Measurements from ENCODE around the gene DAND5. TPM values are rescaled to one million over a fixed set of nuclear protein-coding genes. Genes with fewer than 3 reads are reported as not detected.

Gene DAND5
- total and polyA plus RNA-seq, 9 of the 15 experiments (the other 6 are each of a cell fraction or from before 2014, with no cell fraction given): 0.22 to 0.83 (median 0.60) TPM

DNA sequence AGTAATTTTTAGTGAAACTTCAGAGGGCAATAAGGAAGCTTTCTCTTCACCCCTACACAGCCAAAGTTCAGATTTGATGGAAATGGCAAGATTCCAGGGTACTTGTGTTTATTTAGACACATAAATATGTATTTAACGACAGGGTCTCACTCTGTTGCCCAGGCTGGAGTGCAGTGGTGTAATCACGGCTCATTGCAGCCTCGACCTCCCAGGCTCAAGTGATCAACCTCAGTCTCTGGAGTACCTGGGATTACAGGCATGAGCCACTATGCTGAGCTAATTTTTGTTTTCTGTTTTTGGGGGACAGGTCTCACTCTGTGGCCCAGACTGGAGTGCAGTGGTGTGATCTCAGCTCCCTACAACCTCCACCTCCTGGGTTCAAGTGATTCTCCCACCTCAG is 48.3 kb upstream of the DAND5 start:
- H3K9me3 ChIP-seq (replicated peaks; ENCODE audit: control insufficient read depth, insufficient read depth, low read depth, low read length): no peaks in the 10 kb centered on the region
- BruUV-seq (replicated peaks): no TSS peak
- no peak overlapping the region for H2AFZ ChIP-seq (ENCODE audit: low read depth, low read length)
- intact Hi-C loops (cut with micrococcal nuclease) (no loop called here), in situ Hi-C loops (cut with MboI) (no loop called here)
- peaks cover 4 to 31% of the 10 kb centered on the region in 2 experiments; a peak in 3 of 5 replicates for H3K4me1 ChIP-seq (replicated peaks in 1 of 2; ENCODE audit: control insufficient read depth in 2 of 2, insufficient read depth in 2 of 2, low read length in 2 of 2)
- FAIRE-seq (no peak), ATAC-seq (no peak), DNase-seq (ENCODE audit: extremely low read depth in 1 of 4, low spot score in 3 of 4) (no peak)
- no peaks in the 10 kb centered on the region for H3K27me3 ChIP-seq (ENCODE audit: control insufficient read depth in 2 of 2, insufficient read depth in 2 of 2, low read length in 2 of 2)
- CTCF ChIA-PET (ENCODE audit: low intra/inter-chr PET ratio): no interaction called here
- H3K4me3 ChIP-seq: no peak overlapping the region
- H3K79me2 ChIP-seq (ENCODE audit: control insufficient read depth, insufficient read depth, low read length): no peaks in the 10 kb centered on the region
- POLR2A ChIA-PET: interaction anchor here (0.6 to 3.0 kb wide), 11 partner anchors 12 to 49 kb away, joined by 3 to 10 read pairs (median 4); partner anchors contain the start of genes FARSA and GCDH
- H4K20me1 ChIP-seq (replicated peaks; ENCODE audit: control insufficient read depth, insufficient read depth, low read length): no peaks in the 10 kb centered on the region
- 42% methylated on average over 3 of the region's 3 CpGs for WGBS (ENCODE audit: insufficient coverage, low coverage, missing lambda C conversion rate)
- peak overlapping the region; percentile 25; the same call in 1 of the 3 replicates for H3K27ac ChIP-seq (ENCODE audit: extremely low read depth, low read depth, low read length)
- H3K9ac ChIP-seq (ENCODE audit: insufficient read depth in 1 of 2, low read depth in 2 of 2, low read length in 2 of 2): no peak overlapping the region
- peaks cover 39% of the 10 kb centered on the region; the same call in 2 of the 3 replicates for H3K36me3 ChIP-seq (ENCODE audit: control insufficient read depth, insufficient read depth, low read length)
- H3K4me2 ChIP-seq (ENCODE audit: insufficient read depth, low read length): no peak overlapping the region
- TF ChIP-seq ZNF121 (CRISPR knock-in tag; conservative IDR thresholded peaks at IDR 0.05) (peak; percentile 88), POLR2A (conservative IDR thresholded peaks at IDR 0.05) (peak; percentile 57), SUPT5H (IDR thresholded peaks at IDR 0.05) (peak; percentile 63; the same call in 1 of the 2 replicates), SMAD3 (CRISPR knock-in tag; conservative IDR thresholded peaks at IDR 0.05) (no peak)
- no peaks in the 10 kb centered on the region for H3K9me1 ChIP-seq (ENCODE audit: control insufficient read depth, insufficient read depth, low read length)

DNA sequence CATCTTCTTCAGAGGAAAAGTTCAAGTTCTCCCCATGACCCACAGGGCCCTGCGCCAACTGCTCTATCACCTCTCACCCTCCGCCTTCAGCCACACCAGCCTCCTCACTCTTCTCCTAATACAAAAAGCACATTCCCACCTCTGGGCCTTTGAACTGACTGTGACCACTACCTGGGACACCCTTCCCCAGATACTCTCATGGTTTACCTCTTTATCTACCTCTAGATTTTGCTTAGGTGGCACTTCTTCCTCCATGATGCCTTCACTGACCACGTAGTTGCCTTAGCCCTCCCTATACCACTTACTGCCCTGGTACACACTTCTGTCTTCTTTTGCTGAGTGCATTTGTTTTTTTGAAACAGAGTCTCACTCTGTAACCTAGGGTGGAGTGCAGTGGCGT is 46.4 kb upstream of the DAND5 start:
- Histone ChIP-seq H3K9me1 (ENCODE audit: control insufficient read depth, insufficient read depth, low read length) (no peaks in the 10 kb centered on the region), H3K27me3 (ENCODE audit: control insufficient read depth in 2 of 2, insufficient read depth in 2 of 2, low read length in 2 of 2) (no peaks in the 10 kb centered on the region), H3K27ac (ENCODE audit: extremely low read depth, low read depth, low read length) (no peak overlapping the region), H4K20me1 (replicated peaks; ENCODE audit: control insufficient read depth, insufficient read depth, low read length) (no peaks in the 10 kb centered on the region), H3K9ac (ENCODE audit: insufficient read depth in 1 of 2, low read depth in 2 of 2, low read length in 2 of 2) (no peak overlapping the region), H3K4me3 (no peak overlapping the region), H3K9me3 (replicated peaks; ENCODE audit: control insufficient read depth, insufficient read depth, low read depth, low read length) (no peaks in the 10 kb centered on the region), H3K4me2 (ENCODE audit: insufficient read depth, low read length) (no peak overlapping the region), H2AFZ (ENCODE audit: low read depth, low read length) (no peak overlapping the region), H3K4me1 (replicated peaks in 1 of 2; ENCODE audit: control insufficient read depth in 2 of 2, insufficient read depth in 2 of 2, low read length in 2 of 2) (peaks cover 4 to 31% of the 10 kb centered on the region in 2 experiments; a peak in 3 of 5 replicates), H3K36me3 (ENCODE audit: control insufficient read depth, insufficient read depth, low read length) (peaks cover 55% of the 10 kb centered on the region; the same call in 2 of the 3 replicates), H3K79me2 (ENCODE audit: control insufficient read depth, insufficient read depth, low read length) (0 out of 3 replicates have a peak, but pooled peaks cover under 1% of the 10 kb centered on the region)
- in situ Hi-C loops (cut with MboI) (no loop called here), intact Hi-C loops (cut with micrococcal nuclease) (no loop called here)
- BruUV-seq (replicated peaks): no TSS peak
- no peak for ATAC-seq
- ChIA-PET POLR2A (no interaction called here), CTCF (ENCODE audit: low intra/inter-chr PET ratio) (no interaction called here)
- 100% methylated on average over 4 of the region's 4 CpGs for WGBS (ENCODE audit: insufficient coverage, low coverage, missing lambda C conversion rate)
- no peak for DNase-seq (ENCODE audit: extremely low read depth in 1 of 4, low spot score in 3 of 4)
- FAIRE-seq: no peak
- TF ChIP-seq ZNF316 (IDR thresholded peaks at IDR 0.05) (peak; percentile 85), RBM39 (optimal IDR thresholded peaks at IDR 0.05; ENCODE audit: low read depth, low read length) (no peak), ZNF263 (CRISPR knock-in tag; IDR thresholded peaks at IDR 0.05; ENCODE audit: borderline replicate concordance) (no peak), ZNF699 (CRISPR knock-in tag; IDR thresholded peaks at IDR 0.05; ENCODE audit: insufficient replicate concordance) (no peak), DPF2 (IDR thresholded peaks at IDR 0.05) (no peak), MAFF (IDR thresholded peaks at IDR 0.05; ENCODE audit: low read length) (peak; percentile 54; the same call in 1 of the 2 replicates), HMG20B (CRISPR knock-in tag; IDR thresholded peaks at IDR 0.05) (no peak), MAFK (IDR thresholded peaks at IDR 0.05; ENCODE audit: low read length) (peak; percentile 47; the same call in 1 of the 2 replicates), CEBPZ (IDR thresholded peaks at IDR 0.05; ENCODE audit: borderline replicate concordance, low read depth, low read length) (no peak), SMARCE1 (IDR thresholded peaks at IDR 0.05) (no peak), NELFE (IDR thresholded peaks at IDR 0.05; ENCODE audit: insufficient read depth, insufficient read length) (no peak), POLR2AphosphoS5 (IDR thresholded peaks at IDR 0.05; ENCODE audit: control insufficient read depth, insufficient read depth, low read depth, low read length) (no peak; the same call in 1 of the 2 replicates)

Data from K562 (cell line).